K562 (cell line): ENCODE results near the gene P3H1. TPM values are rescaled to one million over a fixed set of nuclear protein-coding genes. Genes with fewer than 3 reads are reported as not detected.

Experiments
- ATAC-seq: fragments of 200-7000 bp; cut with Tn5 transposase; 3 replicates; pipeline ENCODE4 v1.9.1; 2020; ENCODE audit warnings: moderate library complexity
- BruUV-seq: library from RNA; stranded (reverse); fragments of 400-500 nt; replicated peaks from 2 replicates; lab custom pipeline; 2021; lab: Mats Ljungman, UMichigan
- CTCF ChIA-PET: fragments of 300-600 bp; formaldehyde crosslinking; extraction: SDS; loops from one replicate; lab custom pipeline; 2021; ENCODE audit warnings: low intra/inter-chr PET ratio; lab: Yijun Ruan, JAX
- POLR2A ChIA-PET: fragments of 300-600, 350-650 bp; sonication (Branson Sonifier 250); formaldehyde crosslinking; extraction: SDS; loops from one replicate; lab custom pipeline; 2021; ENCODE audit warnings: antibody characterized with exemption, inconsistent platforms; lab: Yijun Ruan, JAX
- DNase-seq, 4 experiments: peaks; one replicate each; pipeline versions ENCODE4 v3.0.0 to v3.0.0-alpha.2; 2011 to 2018; ENCODE audit warnings: low spot score in 3 of 4, mixed read lengths in 3 of 4; ENCODE audit errors: extremely low read depth in 1 of 4
- FAIRE-seq: peaks from 2 replicates; lab custom pipeline; 2011; peaks lifted over from hg19 to GRCh38; lab: Jason Lieb, UNC
- H2AFZ ChIP-seq: 2 replicates; pipeline ENCODE4 v1.6.0; 2011; ENCODE audit warnings: low read depth, low read length, control low read depth, inconsistent platforms
- H3K27ac ChIP-seq: fragments of 200-600 bp; 3 replicates; pipeline ENCODE4 v1.8.0; 2011; ENCODE audit warnings: low read depth, mild to moderate bottlenecking, control low read depth, inconsistent platforms, low read length, moderate library complexity, mixed read lengths; ENCODE audit errors: extremely low read depth
- H3K27me3 ChIP-seq, 2 experiments: fragments of 300-600 bp in 1 of 2; 2 replicates in 1 of 2; 3 replicates in 1 of 2; pipeline versions ENCODE4 v1.6.0 to v1.8.0; 2011; ENCODE audit warnings: inconsistent platforms in 2 of 2, low read length in 2 of 2, mild to moderate bottlenecking in 1 of 2, mixed read lengths in 1 of 2, moderate library complexity in 1 of 2; ENCODE audit not compliant: control insufficient read depth in 2 of 2, insufficient read depth in 2 of 2
- H3K36me3 ChIP-seq: fragments of 300-600 bp; 3 replicates; pipeline ENCODE4 v1.8.0; 2011; ENCODE audit warnings: mild to moderate bottlenecking, low read length, inconsistent platforms; ENCODE audit not compliant: control insufficient read depth, insufficient read depth
- H3K4me1 ChIP-seq, 2 experiments: fragments of 200-600 bp in 1 of 2; replicated peaks in 1 of 2; 2 replicates in 1 of 2; 3 replicates in 1 of 2; pipeline versions ENCODE4 v1.5.1 to v1.8.0; 2011; ENCODE audit warnings: inconsistent platforms in 2 of 2, low read length in 2 of 2, mild to moderate bottlenecking in 1 of 2, mixed read lengths in 1 of 2, moderate library complexity in 1 of 2; ENCODE audit not compliant: control insufficient read depth in 2 of 2, insufficient read depth in 2 of 2
- H3K4me2 ChIP-seq: 2 replicates; pipeline ENCODE4 v1.6.1; 2011; ENCODE audit warnings: low read length, control low read depth, inconsistent platforms, mixed read lengths; ENCODE audit not compliant: insufficient read depth
- H3K4me3 ChIP-seq: fragments of 200-600 bp; sonication (generic), shearing (Covaris generic); 2 replicates; pipeline ENCODE4 v1.5.1; 2016; ENCODE audit warnings: control low read depth, inconsistent platforms
- H3K79me2 ChIP-seq: fragments of 200-600 bp; 3 replicates; pipeline ENCODE4 v1.8.0; 2011; ENCODE audit warnings: low read length, inconsistent platforms; ENCODE audit not compliant: control insufficient read depth, insufficient read depth
- H3K9ac ChIP-seq, 2 experiments: 2 replicates each; pipeline versions ENCODE4 v1.6.0 to v1.6.1; 2011; ENCODE audit warnings: low read depth in 2 of 2, low read length in 2 of 2, control low read depth in 1 of 2, inconsistent platforms in 1 of 2, mild to moderate bottlenecking in 1 of 2, mixed read lengths in 1 of 2; ENCODE audit not compliant: insufficient read depth in 1 of 2
- H3K9me1 ChIP-seq: one replicate; pipeline ENCODE4 v1.6.0; 2011; ENCODE audit warnings: inconsistent platforms, mild to moderate bottlenecking, low read length, moderate library complexity; ENCODE audit not compliant: control insufficient read depth, insufficient read depth
- H3K9me3 ChIP-seq: replicated peaks from 2 replicates; pipeline ENCODE4 v1.5.1; 2011; ENCODE audit warnings: low read depth, low read length, inconsistent platforms; ENCODE audit not compliant: control insufficient read depth, insufficient read depth
- H4K20me1 ChIP-seq: replicated peaks from 2 replicates; pipeline ENCODE4 v1.6.1; 2011; ENCODE audit warnings: low read length, inconsistent platforms, mixed read lengths; ENCODE audit not compliant: control insufficient read depth, insufficient read depth
- CBX5 ChIP-seq: IDR thresholded peaks from 2 replicates; pipeline ENCODE4 v1.6.1; 2014; ENCODE audit warnings: low read depth, borderline replicate concordance
- DPF2 ChIP-seq: fragments of 450-650 bp; IDR thresholded peaks from 2 replicates; pipeline ENCODE4 v1.6.1; 2016
- ELF4 ChIP-seq: fragments of 450-650 bp; formaldehyde crosslinking; IDR thresholded peaks from 2 replicates; pipeline ENCODE4 v1.4.0; 2022; ENCODE audit warnings: missing genetic modification characterization
- FOXA1 ChIP-seq: fragments of 450-650 bp; IDR thresholded peaks from 2 replicates; pipeline ENCODE4 v1.6.1; 2016; ENCODE audit warnings: mild to moderate bottlenecking, borderline replicate concordance
- FOXJ2 ChIP-seq: fragments of 200-800 bp; sonication (Bioruptor generic); IDR thresholded peaks from 2 replicates; pipeline ENCODE4 v1.6.1; 2016; ENCODE audit warnings: missing genetic modification characterization, missing compliant biosample characterization
- FUS ChIP-seq: fragments of 200-400 bp; formaldehyde crosslinking; optimal IDR thresholded peaks from 2 replicates; pipeline ENCODE3; 2017; ENCODE audit warnings: low read depth, low read length
- GABPB2 ChIP-seq: fragments of 250-450 bp; sonication (Bioruptor Pico); conservative IDR thresholded peaks from 2 replicates; pipeline ENCODE4 v1.5.1; 2021; ENCODE audit warnings: mild to moderate bottlenecking
- HNRNPL ChIP-seq: fragments of 200-400 bp; formaldehyde crosslinking; IDR thresholded peaks from 2 replicates; pipeline ENCODE4 v1.6.1; 2017; ENCODE audit warnings: low read depth, mild to moderate bottlenecking, low read length
- PRMT5 ChIP-seq: sonication (generic); formaldehyde crosslinking; IDR thresholded peaks from 2 replicates; pipeline ENCODE4 v1.5.0; 2020; ENCODE audit warnings: missing genetic modification reagents
- SIRT6 ChIP-seq: IDR thresholded peaks from one replicate; pipeline ENCODE4 v1.6.1; 2012; ENCODE audit warnings: low read depth, mild to moderate bottlenecking, control low read depth, inconsistent platforms, low read length, moderate library complexity
- TAF9B ChIP-seq: fragments of 450-650 bp; IDR thresholded peaks from 2 replicates; pipeline ENCODE4 v1.6.1; 2018; ENCODE audit warnings: mild to moderate bottlenecking; ENCODE audit not compliant: partially characterized antibody
- TBL1XR1 ChIP-seq, 2 experiments: IDR thresholded peaks; 2 replicates each; pipeline ENCODE4 v1.6.1; 2012; ENCODE audit warnings: improper control_type of control experiment in 2 of 2, low read length in 2 of 2, mild to moderate bottlenecking in 1 of 2
- TCFL5 ChIP-seq: fragments of 250-450 bp; sonication (Bioruptor Pico); conservative IDR thresholded peaks from 2 replicates; pipeline ENCODE4 v1.6.1; 2021; ENCODE audit warnings: mild to moderate bottlenecking, moderate library complexity, matching md5 sums
- TEAD1 ChIP-seq, 2 experiments: fragments of 450-650 bp in 1 of 2; sonication (generic) in 1 of 2; formaldehyde crosslinking; IDR thresholded peaks; 2 replicates each; pipeline versions ENCODE4 v1.4.0 to v1.8.0; 2020 to 2022; ENCODE audit warnings: mild to moderate bottlenecking in 2 of 2, missing genetic modification reagents in 1 of 2
- ZFX ChIP-seq: sonication (generic); formaldehyde crosslinking; IDR thresholded peaks from 2 replicates; pipeline ENCODE4 v1.8.0; 2022; ENCODE audit warnings: mild to moderate bottlenecking, missing genetic modification reagents, moderate library complexity
- ZNF408 ChIP-seq: fragments of 250-450 bp; sonication (Bioruptor Pico); IDR thresholded peaks from 2 replicates; pipeline ENCODE4 v1.4.0; 2020; ENCODE audit warnings: low read depth, mild to moderate bottlenecking, moderate library complexity
- ZNF444 ChIP-seq: fragments of 250-450 bp; sonication (Bioruptor Pico); IDR thresholded peaks from 2 replicates; pipeline ENCODE4 v1.4.0; 2020; ENCODE audit warnings: mild to moderate bottlenecking, moderate library complexity
- ZNF512 ChIP-seq: IDR thresholded peaks from 2 replicates; pipeline ENCODE4 v1.6.1; 2016; ENCODE audit warnings: missing genetic modification characterization, missing compliant biosample characterization
- ZNF655 ChIP-seq: fragments of 250-450 bp; sonication (Bioruptor Pico); IDR thresholded peaks from 2 replicates; pipeline ENCODE4 v1.5.0; 2021
- WGBS: fragments of 100-300 bp; shearing (Covaris generic); methylation state at CpG from one replicate; pipeline ENCODE4 v1.1.6; 2016; ENCODE audit warnings: low coverage, mixed read lengths; ENCODE audit not compliant: insufficient coverage; ENCODE audit errors: missing lambda C conversion rate; 5-methylcytosine and 5-hydroxymethylcytosine counted together
- in situ Hi-C: fragments of 300-500 bp; cut with MboI; formaldehyde crosslinking; loops from 4 replicates; pipeline ENCODE4 v1.15.0; 2018; ENCODE audit warnings: inconsistent platforms, mixed read lengths
- intact Hi-C: fragments of 100-400 bp; cut with micrococcal nuclease; formaldehyde crosslinking; loops from 2 replicates; pipeline ENCODE4 v1.14.2; 2022
- polyA plus RNA-seq, 8 experiments: library from polyadenylated mRNA; depleted of rRNA in 4 of 8; stranded (reverse) in 5 of 8; unstranded in 3 of 8; fragments of >200 nt; fragmentation: Nextera tagmentation in 2 of 8; fragmentation: Illumina TruSeq in 1 of 8; extraction: Ambion mirVana in 2 of 8; extraction: Trizol in 1 of 8; gene quantifications; 2 replicates each; pipeline versions ENCODE4 v1.2.1 to v1.2.3, GENCODE V29; 2011 to 2014; ENCODE audit warnings: inconsistent platforms in 1 of 8, missing spikeins in 1 of 8
- total RNA-seq, 7 experiments: library from RNA; depleted of rRNA in 6 of 7; stranded (reverse); fragments of >200 nt in 6 of 7; fragmentation: Illumina TruSeq in 2 of 7; extraction: Trizol in 2 of 7; gene quantifications; 2 replicates each; pipeline versions ENCODE4 v1.2.1 to v1.2.3, GENCODE V29; 2011 to 2021; ENCODE audit warnings: low replicate concordance in 1 of 7

The P3H1 gene
- total and polyA plus RNA-seq, 9 of the 15 experiments (the other 6 are each of a cell fraction or from before 2014, with no cell fraction given), result 1.7 to 81.7 (median 45.7) TPM

- in situ Hi-C loops, result no loop called here
- DNase-seq, result no peak
- no peak overlapping the region for H3K4me2 ChIP-seq
- no peaks in the 10 kb centered on the region for H3K9me1 ChIP-seq
- 97% methylated on average over 3 of the region's 3 CpGs for WGBS
- no peak overlapping the region for H3K27ac ChIP-seq
- no peaks in the 10 kb centered on the region for H3K27me3 ChIP-seq
- H3K4me1 ChIP-seq, result no peaks in the 10 kb centered on the region
- H4K20me1 ChIP-seq, result no peaks in the 10 kb centered on the region
- no peaks in the 10 kb centered on the region for H3K9me3 ChIP-seq
- H3K9ac ChIP-seq, result no peak overlapping the region
- BruUV-seq, result no TSS peak
- intact Hi-C loops, result no loop called here
- no peak for TF ChIP-seq FOXJ2 (tag)
- TF ChIP-seq TAF9B, result no peak
- TF ChIP-seq SIRT6, result no peak
- TF ChIP-seq ZNF512 (tag), result no peak
- TF ChIP-seq TEAD1 (CRISPR knock-in tag; IDR thresholded peaks at IDR 0.05), result no peak
- TF ChIP-seq TBL1XR1 (IDR thresholded peaks at IDR 0.05; ENCODE audit: low read length in 2 of 2), result no peak
- TF ChIP-seq DPF2, result no peak
- TF ChIP-seq CBX5, result no peak
- TF ChIP-seq GABPB2, result no peak
- no peak for TF ChIP-seq HNRNPL
- no peak for TF ChIP-seq PRMT5 (CRISPR knock-in tag)
- no peak for TF ChIP-seq ZNF444 (CRISPR knock-in tag)
- TF ChIP-seq ZNF408 (CRISPR knock-in tag), result no peak
- no peak for TF ChIP-seq ZFX
- TF ChIP-seq FOXA1, result no peak
- no peak for TF ChIP-seq ELF4 (CRISPR knock-in tag)
- TF ChIP-seq FUS, result no peak
- no peak for TF ChIP-seq ZNF655
- no peak for TF ChIP-seq TCFL5 (CRISPR knock-in tag)
- ChIA-PET CTCF (no interaction called here), POLR2A (no interaction called here)
- no peaks in the 10 kb centered on the region for H3K36me3 ChIP-seq
- no peak overlapping the region for H3K4me3 ChIP-seq
- ATAC-seq, result no peak
- no peak for FAIRE-seq
- H2AFZ ChIP-seq, result no peak overlapping the region
- no peaks in the 10 kb centered on the region for H3K79me2 ChIP-seq
These were observed 44.9 kb downstream of the P3H1 start for GRCh38 chr1:42721926-42722325.
